HG03159 (cell line): ENCODE measurements around the gene DIP2A.

Experiments used
- ATAC-seq: cut with Tn5 transposase; IDR thresholded peaks from one replicate; pipeline ENCODE4 v1.9.1; 2021; ENCODE audit warnings: mild to moderate bottlenecking, moderate library complexity; ENCODE audit not compliant: unreplicated experiment

Gene DIP2A

DNA sequence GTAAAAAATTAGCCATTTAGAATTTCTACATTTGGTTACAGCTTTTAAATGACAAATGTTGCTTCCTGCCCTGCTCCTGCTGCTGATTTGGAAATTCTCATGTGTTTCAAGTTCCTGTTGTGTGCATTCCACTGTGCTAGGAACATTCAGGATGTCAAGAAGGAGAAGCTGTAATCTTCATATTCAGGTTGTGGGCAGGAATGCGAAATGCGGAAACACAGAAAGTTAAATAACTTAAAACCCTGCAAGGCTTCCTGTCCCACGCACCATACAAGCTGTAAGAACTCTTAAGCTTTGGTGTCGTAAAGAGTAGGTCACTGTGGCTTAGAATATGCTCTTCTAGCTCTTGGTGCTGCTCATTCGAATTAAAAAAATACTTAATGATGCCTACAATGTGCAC, 93.6 kb downstream of the DIP2A start:
- no peak for ATAC-seq

GRCh38 chr21:46552865-46553379, 94.2 kb downstream of the DIP2A start:
- no peak for ATAC-seq

GRCh38 chr21:46553993-46554392, 95.3 kb downstream of the DIP2A start:
- ATAC-seq = no peak

DNA sequence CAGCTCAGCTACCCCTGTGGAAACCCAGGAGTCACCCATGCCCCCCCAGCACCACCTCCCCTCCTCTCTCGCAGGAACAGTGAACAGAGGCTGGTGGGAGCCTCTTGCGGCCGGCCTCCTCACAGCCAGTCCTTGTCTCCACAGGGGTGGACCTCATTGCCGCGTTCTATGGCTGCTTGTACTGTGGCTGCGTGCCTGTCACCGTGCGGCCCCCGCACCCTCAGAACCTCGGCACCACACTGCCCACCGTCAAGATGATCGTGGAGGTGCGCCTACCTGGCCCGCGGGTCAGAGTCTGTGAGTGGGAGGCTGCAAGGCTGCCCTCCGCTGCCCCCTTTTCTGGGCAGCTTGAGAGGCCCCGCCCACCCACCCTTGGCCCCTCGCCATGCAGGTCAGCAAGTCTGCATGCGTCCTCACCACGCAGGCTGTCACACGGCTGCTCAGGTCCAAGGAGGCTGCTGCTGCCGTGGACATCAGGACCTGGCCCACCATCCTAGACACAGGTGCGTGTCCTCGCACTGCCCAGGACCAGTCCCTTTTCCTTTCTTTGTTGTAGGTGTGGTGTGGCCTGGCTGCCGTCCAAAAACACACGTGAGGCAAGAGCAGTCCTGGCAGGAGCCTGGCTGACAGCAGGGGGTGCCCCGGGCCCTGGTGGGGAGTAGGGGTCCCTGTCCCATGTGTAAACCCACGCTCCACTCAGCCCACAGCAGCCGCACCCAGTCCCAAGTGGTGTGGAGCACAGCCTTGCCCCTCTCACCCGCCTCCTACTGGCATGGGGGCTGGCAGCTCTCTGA, 95.9 kb downstream of the DIP2A start:
- no peak for ATAC-seq

GRCh38 chr21:46555225-46555617, 96.5 kb downstream of the DIP2A start:
- no peak for ATAC-seq

- ATAC-seq = no peak
Measured at GRCh38 chr21:46555678-46556077, 97.0 kb downstream of the DIP2A start.

DNA sequence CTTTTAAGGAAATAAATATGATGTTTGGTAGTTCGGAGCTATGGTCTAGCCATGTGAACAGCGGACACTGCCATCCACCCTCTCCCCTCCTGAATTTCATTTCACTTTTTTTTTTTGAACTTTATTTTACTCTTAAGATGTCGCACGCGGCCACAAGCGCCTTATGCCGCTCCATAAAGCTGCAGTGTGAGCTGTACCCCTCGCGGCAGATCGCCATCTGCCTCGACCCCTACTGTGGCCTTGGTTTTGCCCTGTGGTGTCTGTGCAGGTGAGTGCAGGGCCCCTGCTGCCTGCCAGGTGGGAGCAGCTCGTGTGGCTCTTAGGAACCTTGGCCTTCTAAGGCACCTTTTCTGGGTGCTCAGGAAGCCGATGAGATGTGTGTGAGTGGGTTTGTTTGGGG, 98.1 kb downstream of the DIP2A start:
- no peak for ATAC-seq

- no peak for ATAC-seq
Measured at GRCh38 chr21:46557469-46557868, 98.8 kb downstream of the DIP2A start.

DNA sequence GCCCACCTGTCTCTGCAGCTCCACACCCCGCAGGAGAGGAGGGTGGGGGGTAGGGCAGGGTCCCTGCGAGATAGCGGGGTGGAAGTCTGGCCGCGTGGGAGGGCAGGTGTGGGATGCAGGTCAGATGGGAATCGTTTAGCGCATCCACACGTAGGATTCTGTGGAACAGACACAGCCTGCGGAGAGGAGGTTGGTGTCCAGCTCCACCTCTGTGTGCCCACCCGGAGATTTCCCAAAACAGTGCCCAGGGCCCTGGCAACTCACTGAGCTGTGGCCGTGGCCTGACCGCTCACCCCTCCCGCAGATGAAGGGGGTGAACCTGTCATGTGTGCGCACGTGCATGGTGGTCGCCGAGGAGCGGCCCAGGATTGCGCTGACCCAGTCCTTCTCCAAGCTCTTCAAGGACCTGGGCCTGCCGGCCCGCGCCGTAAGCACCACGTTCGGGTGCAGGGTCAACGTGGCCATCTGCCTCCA, 99.3 kb downstream of the DIP2A start:
- ATAC-seq = no peak

- no peak for ATAC-seq
Measured at GRCh38 chr21:46559291-46559983, 100.7 kb downstream of the DIP2A start.

GRCh38 chr21:46560568-46561444, 102.1 kb downstream of the DIP2A start:
- no peak for ATAC-seq

GRCh38 chr21:46561445-46562090, 102.9 kb downstream of the DIP2A start:
- no peak for ATAC-seq

- ATAC-seq = no peak
Measured at GRCh38 chr21:46562472-46562871, 103.8 kb downstream of the DIP2A start.

DNA sequence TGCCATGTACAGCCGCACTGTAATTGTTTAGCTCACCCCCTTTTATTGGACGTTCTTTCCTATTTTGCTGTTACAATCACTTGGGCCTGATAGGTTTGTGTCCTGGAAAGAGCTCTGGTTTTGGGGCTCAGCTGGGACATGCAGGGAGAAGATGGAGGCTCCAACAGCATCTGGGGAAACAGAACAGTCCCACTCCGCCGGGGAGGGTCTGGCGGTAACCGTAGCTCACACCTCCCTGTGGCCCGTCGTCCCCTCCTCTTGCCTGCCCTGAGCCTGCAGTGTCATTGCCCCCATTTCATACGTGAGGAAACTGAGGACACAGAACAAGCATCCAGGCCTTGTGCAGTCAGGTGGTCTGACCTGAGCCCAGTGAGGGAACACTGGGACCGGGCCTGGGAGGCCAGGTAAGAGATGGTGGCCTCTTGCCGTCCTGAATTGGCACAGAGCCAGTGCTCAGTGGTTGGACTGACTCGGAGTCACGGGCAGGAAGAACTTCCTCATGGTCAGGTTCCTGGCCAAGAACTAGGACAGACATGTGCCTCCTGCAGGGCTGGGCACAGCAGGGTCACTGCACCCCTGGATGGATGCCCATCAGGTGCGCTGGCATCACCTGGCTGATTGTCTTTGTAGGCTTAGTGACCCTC, 104.4 kb downstream of the DIP2A start:
- no peak for ATAC-seq

DNA sequence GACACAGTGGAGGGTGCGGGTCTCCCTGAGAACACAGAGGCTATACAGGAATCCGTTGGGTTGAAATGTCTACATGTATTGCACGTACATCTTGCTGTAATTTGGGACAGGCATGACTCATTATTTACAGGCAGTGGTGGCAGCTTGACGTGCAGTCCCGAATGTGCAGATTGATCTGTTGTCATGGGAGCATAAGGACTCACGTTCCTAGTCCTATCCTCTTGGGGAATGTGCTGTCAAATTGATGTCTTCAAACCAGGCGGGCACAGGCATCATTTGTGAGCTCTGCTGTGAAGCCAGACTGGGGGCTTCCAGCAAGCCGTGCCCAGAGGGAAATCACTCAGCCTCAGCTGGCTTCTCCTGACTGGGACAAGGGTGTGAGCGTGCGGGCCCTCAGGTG, 105.7 kb downstream of the DIP2A start:
- no peak for ATAC-seq

DNA sequence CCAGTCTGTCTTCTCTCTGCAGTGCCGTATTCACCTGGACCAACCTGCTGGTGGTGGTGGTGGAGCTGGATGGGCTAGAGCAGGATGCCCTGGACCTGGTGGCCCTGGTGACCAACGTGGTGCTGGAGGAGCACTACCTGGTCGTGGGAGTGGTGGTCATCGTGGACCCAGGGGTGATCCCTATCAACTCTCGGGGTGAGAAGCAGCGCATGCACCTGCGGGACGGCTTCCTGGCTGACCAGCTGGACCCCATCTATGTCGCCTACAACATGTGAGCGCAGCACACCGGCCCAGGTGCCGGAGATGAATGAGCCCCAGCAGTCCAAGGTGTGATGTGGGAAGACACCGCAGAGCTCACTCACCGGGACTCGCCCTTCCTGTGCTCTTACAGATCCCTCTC, 108.7 kb downstream of the DIP2A start:
- no peak for ATAC-seq

DNA sequence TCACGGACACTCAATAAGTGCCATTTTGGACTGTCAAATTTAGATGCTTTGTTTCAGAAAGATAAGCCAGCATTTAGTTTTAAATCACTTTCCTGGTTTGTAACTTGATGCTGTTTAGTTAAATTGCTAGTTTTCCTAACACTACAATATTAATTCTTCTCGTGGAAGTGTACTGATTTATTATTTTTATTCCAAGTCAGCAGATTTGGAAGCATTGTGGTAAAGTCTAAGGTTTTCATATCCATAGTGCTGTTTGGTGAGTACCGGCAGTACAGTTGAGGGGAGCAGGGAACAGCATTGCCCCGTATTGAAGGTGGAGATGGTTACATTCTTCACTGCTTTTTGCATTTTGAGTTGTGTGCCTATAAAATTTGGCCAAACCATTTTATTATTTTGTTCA, 109.9 kb downstream of the DIP2A start:
- no peak for ATAC-seq

DNA sequence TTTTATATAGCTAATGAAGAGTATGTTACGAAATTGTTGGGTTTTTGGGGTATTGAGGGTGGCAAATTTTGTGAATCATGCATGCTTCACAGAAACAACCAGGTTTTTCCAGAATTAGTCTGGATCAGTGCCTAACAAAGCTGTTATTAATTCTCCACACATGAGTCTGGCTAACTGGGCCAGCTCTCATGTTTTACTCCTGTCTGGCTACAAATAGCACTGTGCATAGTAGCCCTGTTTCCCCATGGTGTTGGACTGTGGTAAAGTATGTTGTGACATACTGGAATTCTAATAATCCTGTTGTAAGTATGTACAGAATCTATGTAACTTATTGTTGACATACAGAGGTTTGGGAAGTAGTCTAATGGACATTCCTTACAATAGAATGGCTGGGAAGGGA, 110.4 kb downstream of the DIP2A start:
- no peak for ATAC-seq

DNA sequence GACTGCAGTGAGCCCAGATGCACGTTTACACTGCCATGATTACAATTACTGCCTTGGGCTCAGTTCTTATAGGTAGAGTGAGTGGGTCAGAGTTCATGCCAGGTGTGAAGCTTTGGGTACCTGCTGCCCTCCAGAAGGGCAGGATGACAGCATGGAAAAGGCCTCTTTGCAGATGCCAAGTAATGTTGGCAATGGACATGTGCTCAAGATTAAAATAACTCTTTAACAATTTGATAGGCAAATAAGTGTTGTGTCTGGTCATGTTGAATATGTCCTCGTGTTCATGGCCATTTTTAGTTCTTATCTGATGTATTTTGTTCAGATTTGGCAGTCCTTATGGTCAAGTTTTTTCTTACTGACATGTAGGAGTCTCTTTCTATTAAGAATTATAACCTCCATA, 111.4 kb downstream of the DIP2A start:
- ATAC-seq = no peak

DNA sequence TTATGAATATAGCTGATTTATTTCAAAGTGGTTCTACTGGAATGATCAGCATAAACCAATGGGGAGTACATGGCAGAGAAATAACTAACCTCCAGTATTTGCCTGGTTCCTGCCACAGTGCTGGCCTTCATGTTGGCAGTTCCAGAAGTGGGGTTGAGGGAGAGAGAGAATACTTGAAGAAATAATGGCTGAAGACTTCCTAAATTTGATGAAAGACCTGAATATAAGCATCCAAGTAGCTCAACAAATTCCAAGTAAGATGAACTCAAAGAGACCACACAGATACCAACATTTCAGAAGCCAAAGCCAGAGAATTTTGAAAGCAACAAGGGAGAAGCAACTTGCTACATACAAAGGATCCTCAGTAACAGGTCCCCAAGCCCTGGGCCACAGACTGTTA, 111.9 kb downstream of the DIP2A start:
- no peak for ATAC-seq
